Esophagus squamous epithelium (tissue), 4 donors: ENCODE results near the gene DRGX.

Experiments used
- CTCF ChIP-seq, 6 experiments: fragments of 450-650 bp in 4 of 6; fragments of 200-600 bp in 2 of 6; sonication (generic) in 2 of 6; IDR thresholded peaks; one replicate each; pipeline ENCODE4 v1.5.1; 2016 to 2019; ENCODE audit warnings: antibody characterized with exemption in 6 of 6, mild to moderate bottlenecking in 4 of 6, moderate library complexity in 4 of 6
- POLR2A ChIP-seq, 4 donors: fragments of 450-650 bp; IDR thresholded peaks; one replicate each; pipeline ENCODE4 v1.6.1; 2017; ENCODE audit warnings: antibody characterized with exemption in 4 of 4, mild to moderate bottlenecking in 4 of 4, moderate library complexity in 3 of 4

- TF ChIP-seq CTCF (IDR thresholded peaks at IDR 0.05), result no peak
- TF ChIP-seq POLR2A (IDR thresholded peaks at IDR 0.05), result no peak
These were observed 2.6 kb downstream of the DRGX start for GRCh38 chr10:49393301-49393700.
